PC-3 (cell line): ENCODE measurements around the gene COL19A1.

Experiments used
- EZH2 ChIP-seq: fragments of 300-600 bp; sonication (generic); IDR thresholded peaks from one replicate; pipeline ENCODE4 v1.6.1; 2017; ENCODE audit warnings: antibody characterized with exemption, mild to moderate bottlenecking, low read length; ENCODE audit not compliant: unreplicated experiment
- EZH2phosphoT487 ChIP-seq: fragments of 300-600 bp; sonication (generic); IDR thresholded peaks from 2 replicates; pipeline ENCODE4 v1.6.1; 2018; ENCODE audit warnings: mild to moderate bottlenecking, antibody characterized with exemption, low read length, borderline replicate concordance
- TF ChIP-seq, protein P1 (sequence below): fragments of 300-600 bp; sonication (generic); conservative IDR thresholded peaks from 2 replicates; pipeline ENCODE4 v1.5.1; 2017; ENCODE audit warnings: antibody characterized with exemption, low read depth, mild to moderate bottlenecking, low read length

DNA sequence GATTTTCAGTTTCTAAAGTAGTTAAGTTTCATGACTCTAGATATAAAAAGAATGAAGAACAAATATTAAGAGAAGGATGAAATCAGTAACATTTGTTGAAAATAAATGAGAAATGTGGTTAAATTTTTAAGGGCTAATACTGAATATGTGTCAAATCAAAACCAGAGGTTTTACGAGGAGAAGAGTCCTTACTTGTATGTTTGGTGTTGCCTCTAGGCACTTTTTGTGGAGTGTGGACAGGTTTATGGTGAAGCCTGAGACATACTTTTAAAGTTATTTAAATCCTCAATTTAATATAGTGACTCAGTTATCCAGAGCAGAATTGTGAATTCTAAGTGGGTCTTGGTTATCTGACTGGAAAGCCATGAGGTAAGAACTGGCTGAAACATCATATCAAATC lies 68.7 kb downstream of the COL19A1 start:
- TF ChIP-seq, protein P1, sequence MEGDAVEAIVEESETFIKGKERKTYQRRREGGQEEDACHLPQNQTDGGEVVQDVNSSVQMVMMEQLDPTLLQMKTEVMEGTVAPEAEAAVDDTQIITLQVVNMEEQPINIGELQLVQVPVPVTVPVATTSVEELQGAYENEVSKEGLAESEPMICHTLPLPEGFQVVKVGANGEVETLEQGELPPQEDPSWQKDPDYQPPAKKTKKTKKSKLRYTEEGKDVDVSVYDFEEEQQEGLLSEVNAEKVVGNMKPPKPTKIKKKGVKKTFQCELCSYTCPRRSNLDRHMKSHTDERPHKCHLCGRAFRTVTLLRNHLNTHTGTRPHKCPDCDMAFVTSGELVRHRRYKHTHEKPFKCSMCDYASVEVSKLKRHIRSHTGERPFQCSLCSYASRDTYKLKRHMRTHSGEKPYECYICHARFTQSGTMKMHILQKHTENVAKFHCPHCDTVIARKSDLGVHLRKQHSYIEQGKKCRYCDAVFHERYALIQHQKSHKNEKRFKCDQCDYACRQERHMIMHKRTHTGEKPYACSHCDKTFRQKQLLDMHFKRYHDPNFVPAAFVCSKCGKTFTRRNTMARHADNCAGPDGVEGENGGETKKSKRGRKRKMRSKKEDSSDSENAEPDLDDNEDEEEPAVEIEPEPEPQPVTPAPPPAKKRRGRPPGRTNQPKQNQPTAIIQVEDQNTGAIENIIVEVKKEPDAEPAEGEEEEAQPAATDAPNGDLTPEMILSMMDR: no peak
- TF ChIP-seq EZH2 (no peak), EZH2phosphoT487 (no peak)
